K562 (cell line): ENCODE measurements around the gene GRIN1. TPM values are rescaled to one million over a fixed set of nuclear protein-coding genes. Genes with fewer than 3 reads are reported as not detected.

Experiments used
- ARNT ChIP-seq, 2 experiments: fragments of 450-650 bp; IDR thresholded peaks; 2 replicates each; pipeline ENCODE4 v1.6.1; 2016; ENCODE audit warnings: mild to moderate bottlenecking in 1 of 2
- CBX3 ChIP-seq, 2 experiments: IDR thresholded peaks; 1 replicate in 1 of 2; 2 replicates in 1 of 2; pipeline ENCODE4 v1.6.1; 2012; ENCODE audit warnings: inconsistent platforms in 2 of 2, low read length in 2 of 2, borderline replicate concordance in 1 of 2, control low read depth in 1 of 2
- CXXC5 ChIP-seq: fragments of 250-450 bp; sonication (Bioruptor Pico); IDR thresholded peaks from 2 replicates; pipeline ENCODE4 v1.8.0; 2022; ENCODE audit warnings: inconsistent platforms, mild to moderate bottlenecking, moderate library complexity
- DACH1 ChIP-seq: fragments of 450-650 bp; IDR thresholded peaks from 2 replicates; pipeline ENCODE4 v1.6.1; 2018; ENCODE audit not compliant: partially characterized antibody
- ESRRA ChIP-seq: fragments of 450-650 bp; IDR thresholded peaks from 2 replicates; pipeline ENCODE4 v1.6.1; 2014; ENCODE audit warnings: low read depth, mild to moderate bottlenecking, moderate library complexity, borderline replicate concordance
- ETV5 ChIP-seq: sonication (generic); formaldehyde crosslinking; IDR thresholded peaks from 2 replicates; pipeline ENCODE4 v1.4.0; 2020; ENCODE audit warnings: low read depth, mild to moderate bottlenecking, missing genetic modification reagents
- ETV6 ChIP-seq, 3 experiments: fragments of 150-350 bp in 1 of 3; sonication (generic) in 1 of 3; formaldehyde crosslinking in 1 of 3; IDR thresholded peaks; 2 replicates each; pipeline versions ENCODE4 v1.6.1 to v1.8.0; 2014 to 2022; ENCODE audit warnings: borderline replicate concordance in 2 of 3, low read depth in 2 of 3, antibody characterized with exemption in 1 of 3, low read length in 1 of 3, mild to moderate bottlenecking in 1 of 3, missing genetic modification reagents in 1 of 3
- NCOA6 ChIP-seq: fragments of 450-650 bp; IDR thresholded peaks from 2 replicates; pipeline ENCODE4 v1.6.1; 2017; ENCODE audit warnings: mild to moderate bottlenecking
- SIN3A ChIP-seq, 2 experiments: fragments of 150-350 bp in 1 of 2; IDR thresholded peaks; 2 replicates each; pipeline ENCODE4 v1.6.1; 2011 to 2016; ENCODE audit warnings: borderline replicate concordance in 2 of 2, low read depth in 2 of 2, low read length in 2 of 2, mild to moderate bottlenecking in 2 of 2, moderate library complexity in 2 of 2; ENCODE audit not compliant: control insufficient read depth in 1 of 2
- SOX6 ChIP-seq: fragments of 450-650 bp; IDR thresholded peaks from 2 replicates; pipeline ENCODE4 v1.6.1; 2014; ENCODE audit warnings: mild to moderate bottlenecking
- SUPT5H ChIP-seq: fragments of 450-650 bp; IDR thresholded peaks from 2 replicates; pipeline ENCODE4 v1.6.1; 2016
- TAF9B ChIP-seq: fragments of 450-650 bp; IDR thresholded peaks from 2 replicates; pipeline ENCODE4 v1.6.1; 2018; ENCODE audit warnings: mild to moderate bottlenecking; ENCODE audit not compliant: partially characterized antibody
- ZNF212 ChIP-seq: fragments of 450-650 bp; formaldehyde crosslinking; IDR thresholded peaks from 2 replicates; pipeline ENCODE4 v1.4.0; 2020; ENCODE audit warnings: mild to moderate bottlenecking
- ZNF583 ChIP-seq: fragments of 250-450 bp; sonication (Bioruptor Pico); IDR thresholded peaks from 2 replicates; pipeline ENCODE4 v1.4.0; 2020
- polyA plus RNA-seq, 8 experiments: library from polyadenylated mRNA; depleted of rRNA in 4 of 8; stranded (reverse) in 5 of 8; unstranded in 3 of 8; fragments of >200 nt; fragmentation: Nextera tagmentation in 2 of 8; fragmentation: Illumina TruSeq in 1 of 8; extraction: Ambion mirVana in 2 of 8; extraction: Trizol in 1 of 8; gene quantifications; 2 replicates each; pipeline versions ENCODE4 v1.2.1 to v1.2.3, GENCODE V29; 2011 to 2014; ENCODE audit warnings: inconsistent platforms in 1 of 8, missing spikeins in 1 of 8
- total RNA-seq, 7 experiments: library from RNA; depleted of rRNA in 6 of 7; stranded (reverse); fragments of >200 nt in 6 of 7; fragmentation: Illumina TruSeq in 2 of 7; extraction: Trizol in 2 of 7; gene quantifications; 2 replicates each; pipeline versions ENCODE4 v1.2.1 to v1.2.3, GENCODE V29; 2011 to 2021; ENCODE audit warnings: low replicate concordance in 1 of 7
- TF ChIP-seq, protein P1 (sequence below), 2 experiments: fragments of 450-650 bp in 1 of 2; sonication (generic) in 1 of 2; formaldehyde crosslinking in 1 of 2; IDR thresholded peaks; 2 replicates each; pipeline versions ENCODE4 v1.7.1 to v1.9.0; 2016 to 2022; ENCODE audit warnings: inconsistent platforms in 1 of 2, mild to moderate bottlenecking in 1 of 2, missing genetic modification reagents in 1 of 2
- TF ChIP-seq, protein P2 (sequence below): fragments of 450-650 bp; formaldehyde crosslinking; IDR thresholded peaks from 2 replicates; pipeline ENCODE4 v1.4.0; 2020; ENCODE audit warnings: mild to moderate bottlenecking, mixed read lengths

Gene GRIN1
- total and polyA plus RNA-seq, 9 of the 15 experiments (the other 6 are each of a cell fraction or from before 2014, with no cell fraction given) = 0.03 to 0.35 (median 0.16) TPM; not detected in 6

DNA sequence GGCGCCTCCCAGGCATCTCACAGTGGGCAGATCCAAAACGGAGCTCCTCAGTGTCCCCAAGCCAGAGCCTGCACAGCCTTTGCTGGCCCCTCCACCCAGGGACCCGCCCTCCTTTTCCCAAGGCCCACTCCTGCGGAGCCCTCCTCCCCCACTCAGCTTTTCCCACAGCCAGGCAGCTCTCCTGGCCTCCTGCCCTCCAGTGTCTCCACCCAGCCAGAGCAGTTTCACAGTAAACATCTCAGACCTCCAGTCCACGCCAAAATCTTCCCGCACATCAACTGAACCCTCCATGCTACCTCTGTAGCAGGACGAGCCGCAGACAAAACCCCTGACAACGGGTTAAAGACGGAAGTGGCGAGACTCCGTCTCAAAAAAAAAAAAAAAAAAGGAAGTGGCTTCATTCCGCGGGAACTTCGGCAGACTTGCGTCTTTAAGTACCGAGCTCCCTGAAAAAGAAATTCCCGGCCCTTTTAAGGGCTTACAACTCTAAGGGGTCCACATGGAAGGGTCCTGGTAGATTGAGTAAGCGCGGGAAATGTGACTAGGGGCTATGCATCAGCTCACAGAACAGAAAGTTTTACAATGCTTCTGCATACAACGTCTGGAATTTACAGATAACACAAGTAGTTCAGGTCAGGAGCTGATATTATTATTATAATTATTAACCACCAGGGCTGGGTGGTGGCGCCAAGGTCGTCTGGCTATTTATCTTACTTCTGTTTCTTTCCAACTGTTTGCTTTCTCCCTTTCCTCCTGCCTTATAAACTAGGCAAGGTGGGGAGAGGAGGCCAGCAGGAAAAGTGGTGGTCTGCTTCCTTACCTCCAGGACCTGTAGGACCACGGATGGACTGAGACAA is 11.4 kb upstream of the GRIN1 start (continued):
- TF ChIP-seq, protein P1, sequence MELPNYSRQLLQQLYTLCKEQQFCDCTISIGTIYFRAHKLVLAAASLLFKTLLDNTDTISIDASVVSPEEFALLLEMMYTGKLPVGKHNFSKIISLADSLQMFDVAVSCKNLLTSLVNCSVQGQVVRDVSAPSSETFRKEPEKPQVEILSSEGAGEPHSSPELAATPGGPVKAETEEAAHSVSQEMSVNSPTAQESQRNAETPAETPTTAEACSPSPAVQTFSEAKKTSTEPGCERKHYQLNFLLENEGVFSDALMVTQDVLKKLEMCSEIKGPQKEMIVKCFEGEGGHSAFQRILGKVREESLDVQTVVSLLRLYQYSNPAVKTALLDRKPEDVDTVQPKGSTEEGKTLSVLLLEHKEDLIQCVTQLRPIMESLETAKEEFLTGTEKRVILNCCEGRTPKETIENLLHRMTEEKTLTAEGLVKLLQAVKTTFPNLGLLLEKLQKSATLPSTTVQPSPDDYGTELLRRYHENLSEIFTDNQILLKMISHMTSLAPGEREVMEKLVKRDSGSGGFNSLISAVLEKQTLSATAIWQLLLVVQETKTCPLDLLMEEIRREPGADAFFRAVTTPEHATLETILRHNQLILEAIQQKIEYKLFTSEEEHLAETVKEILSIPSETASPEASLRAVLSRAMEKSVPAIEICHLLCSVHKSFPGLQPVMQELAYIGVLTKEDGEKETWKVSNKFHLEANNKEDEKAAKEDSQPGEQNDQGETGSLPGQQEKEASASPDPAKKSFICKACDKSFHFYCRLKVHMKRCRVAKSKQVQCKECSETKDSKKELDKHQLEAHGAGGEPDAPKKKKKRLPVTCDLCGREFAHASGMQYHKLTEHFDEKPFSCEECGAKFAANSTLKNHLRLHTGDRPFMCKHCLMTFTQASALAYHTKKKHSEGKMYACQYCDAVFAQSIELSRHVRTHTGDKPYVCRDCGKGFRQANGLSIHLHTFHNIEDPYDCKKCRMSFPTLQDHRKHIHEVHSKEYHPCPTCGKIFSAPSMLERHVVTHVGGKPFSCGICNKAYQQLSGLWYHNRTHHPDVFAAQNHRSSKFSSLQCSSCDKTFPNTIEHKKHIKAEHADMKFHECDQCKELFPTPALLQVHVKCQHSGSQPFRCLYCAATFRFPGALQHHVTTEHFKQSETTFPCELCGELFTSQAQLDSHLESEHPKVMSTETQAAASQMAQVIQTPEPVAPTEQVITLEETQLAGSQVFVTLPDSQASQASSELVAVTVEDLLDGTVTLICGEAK (IDR thresholded peaks at IDR 0.05) = peak; percentile 92
- TF ChIP-seq, protein P1 (CRISPR knock-in tag; IDR thresholded peaks at IDR 0.05) = no peak
- TF ChIP-seq ETV5 (CRISPR knock-in tag) (peak; percentile 73), CXXC5 (CRISPR knock-in tag) (peak; percentile 69), SUPT5H (0 out of 2 replicates have a peak, but pooled peaks have one; percentile 40), ZNF212 (CRISPR knock-in tag) (no peak), ZNF583 (CRISPR knock-in tag) (no peak), NCOA6 (no peak), TAF9B (no peak), ESRRA (no peak), CBX3 (IDR thresholded peaks at IDR 0.05; ENCODE audit: borderline replicate concordance in 1 of 2, low read length in 2 of 2) (peak in 1 of 2 experiments; percentile 11; a peak in 1 of 3 replicates), ARNT (IDR thresholded peaks at IDR 0.05) (0 out of 4 replicates have a peak, but pooled peaks of 1 of the 2 experiments have one; percentile 71), SIN3A (IDR thresholded peaks at IDR 0.05; ENCODE audit: borderline replicate concordance in 2 of 2, control insufficient read depth in 1 of 2, low read depth in 2 of 2, low read length in 2 of 2) (peak; percentile 23 to 63; a peak in 2 of 4 replicates), ETV6 (IDR thresholded peaks at IDR 0.05; ENCODE audit: borderline replicate concordance in 1 of 2, low read depth in 2 of 2, low read length in 1 of 2) (peak in 1 of 2 experiments; percentile 72; a peak in 1 of 4 replicates), ETV6 (CRISPR knock-in tag; IDR thresholded peaks at IDR 0.05; ENCODE audit: borderline replicate concordance) (no peak), DACH1 (peak; percentile 71), SOX6 (peak; percentile 27; the same call in 1 of the 2 replicates)
- TF ChIP-seq, protein P2, sequence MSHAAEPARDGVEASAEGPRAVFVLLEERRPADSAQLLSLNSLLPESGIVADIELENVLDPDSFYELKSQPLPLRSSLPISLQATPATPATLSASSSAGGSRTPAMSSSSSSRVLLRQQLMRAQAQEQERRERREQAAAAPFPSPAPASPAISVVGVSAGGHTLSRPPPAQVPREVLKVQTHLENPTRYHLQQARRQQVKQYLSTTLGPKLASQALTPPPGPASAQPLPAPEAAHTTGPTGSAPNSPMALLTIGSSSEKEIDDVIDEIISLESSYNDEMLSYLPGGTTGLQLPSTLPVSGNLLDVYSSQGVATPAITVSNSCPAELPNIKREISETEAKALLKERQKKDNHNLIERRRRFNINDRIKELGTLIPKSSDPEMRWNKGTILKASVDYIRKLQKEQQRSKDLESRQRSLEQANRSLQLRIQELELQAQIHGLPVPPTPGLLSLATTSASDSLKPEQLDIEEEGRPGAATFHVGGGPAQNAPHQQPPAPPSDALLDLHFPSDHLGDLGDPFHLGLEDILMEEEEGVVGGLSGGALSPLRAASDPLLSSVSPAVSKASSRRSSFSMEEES (CRISPR knock-in tag) = no peak
